DND-41 (cell line): ENCODE measurements around the gene TUFT1.

Experiments used
- CTCF ChIP-seq: IDR thresholded peaks from 2 replicates; pipeline ENCODE4 v1.5.1; 2012; ENCODE audit warnings: borderline replicate concordance, low read length, moderate library complexity, mild to moderate bottlenecking; ENCODE audit not compliant: poor library complexity, severe bottlenecking; ENCODE audit errors: extremely low read depth
- EZH2 ChIP-seq: IDR thresholded peaks from 3 replicates; pipeline ENCODE4 v1.6.1; 2012; ENCODE audit warnings: borderline replicate concordance, low read depth, mild to moderate bottlenecking, moderate library complexity, low read length, inconsistent platforms; ENCODE audit not compliant: severe bottlenecking

- TF ChIP-seq CTCF (no peak), EZH2 (no peak)
Measured at GRCh38 chr1:151524736-151525135, 15.4 kb upstream of the TUFT1 start.
